ENCODE data around the gene TP73. TPM values are rescaled to one million over a fixed set of nuclear protein-coding genes. Genes with fewer than 3 reads are reported as not detected.
A peak's percentile ranks its signal among the peaks of the same experiment; 100 is the strongest.

The TP73 gene
- polyA plus RNA-seq, 3 donors: 0.70 to 1.1 (median 0.78) TPM

DNA sequence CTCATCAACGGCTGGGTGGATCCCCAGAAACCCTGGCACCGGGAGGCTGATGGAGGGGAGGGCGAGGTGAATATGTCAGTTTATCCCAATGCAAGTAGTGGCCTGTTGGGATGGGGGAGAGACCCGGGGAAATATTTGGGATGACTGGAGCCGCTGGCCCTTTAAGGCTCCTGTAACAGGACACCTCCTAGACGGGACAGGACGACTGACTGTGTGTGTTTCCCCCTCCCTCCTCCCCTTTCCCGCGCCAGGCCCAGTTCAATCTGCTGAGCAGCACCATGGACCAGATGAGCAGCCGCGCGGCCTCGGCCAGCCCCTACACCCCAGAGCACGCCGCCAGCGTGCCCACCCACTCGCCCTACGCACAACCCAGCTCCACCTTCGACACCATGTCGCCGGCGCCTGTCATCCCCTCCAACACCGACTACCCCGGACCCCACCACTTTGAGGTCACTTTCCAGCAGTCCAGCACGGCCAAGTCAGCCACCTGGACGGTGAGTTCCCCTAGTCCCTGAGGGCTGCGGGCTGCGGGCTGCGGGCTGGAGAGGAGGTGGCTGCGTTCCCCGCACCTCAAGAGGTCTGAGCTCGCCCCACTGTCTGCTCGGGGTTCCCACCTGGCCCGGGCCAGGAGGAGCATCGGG is 55.1 kb downstream of the TP73 start:
- DNase-seq: no peak

DNA sequence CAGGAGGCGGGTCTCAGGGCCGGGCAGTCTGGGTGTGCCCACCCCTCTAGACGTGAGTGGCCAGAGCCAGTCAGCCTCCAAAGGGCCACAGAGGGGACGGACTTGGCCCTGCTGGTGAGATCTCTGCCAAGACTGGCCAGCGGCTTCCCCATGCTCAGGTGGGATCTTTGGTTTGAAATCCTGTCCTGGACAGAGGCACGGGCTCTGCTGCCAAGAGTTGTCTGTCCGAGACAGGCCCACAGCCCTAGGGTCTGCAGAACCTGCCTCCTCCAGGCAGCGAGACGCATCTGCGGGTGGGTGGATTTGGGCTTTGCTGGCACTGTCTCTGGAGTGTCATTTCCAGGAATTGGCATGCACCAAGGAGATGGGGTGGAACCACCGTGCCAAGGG is 55.6 kb downstream of the TP73 start:
- DNase-seq: no peak

DNA sequence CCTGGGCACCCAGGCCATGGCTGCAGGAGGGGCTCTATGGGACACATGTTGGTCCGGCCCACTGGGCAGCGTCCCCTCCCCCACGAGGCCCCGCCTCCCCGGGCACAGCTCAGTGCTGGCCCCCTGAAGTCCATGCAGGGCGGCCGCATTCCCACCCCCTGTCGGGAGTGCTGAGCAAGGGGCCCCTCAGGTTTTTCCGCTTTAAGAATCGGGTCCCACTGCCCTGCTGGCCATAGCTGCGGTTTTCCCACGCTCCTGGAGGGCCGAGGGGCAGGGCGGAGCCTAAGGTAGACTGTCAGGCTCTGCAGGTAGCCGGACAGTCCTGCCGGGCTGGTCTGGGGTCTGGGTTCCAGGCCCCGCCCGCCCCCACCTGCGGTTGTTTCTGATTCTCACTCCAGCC is 56.5 kb downstream of the TP73 start:
- DNase-seq: no peak

DNA sequence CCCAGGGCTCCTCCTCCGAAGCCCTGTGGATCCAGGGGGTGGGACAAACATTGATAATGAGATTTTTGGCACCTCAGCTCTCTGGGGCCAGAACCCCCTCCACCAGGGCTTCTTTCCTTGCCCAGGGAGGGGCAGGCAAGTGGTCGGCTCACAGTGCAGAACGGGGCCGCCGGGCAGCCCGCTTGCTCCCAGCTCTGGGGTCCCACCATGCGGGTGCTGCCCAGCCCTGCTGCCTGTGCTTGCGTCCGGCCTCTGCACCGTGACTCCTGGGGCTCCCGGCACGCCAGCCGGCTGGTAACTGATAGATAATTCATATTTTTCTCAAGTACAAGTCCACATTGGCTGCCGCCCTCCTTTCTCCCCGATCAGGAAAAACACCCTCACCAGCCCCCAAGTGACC is 57.9 kb downstream of the TP73 start:
- DNase-seq: no peak

DNA sequence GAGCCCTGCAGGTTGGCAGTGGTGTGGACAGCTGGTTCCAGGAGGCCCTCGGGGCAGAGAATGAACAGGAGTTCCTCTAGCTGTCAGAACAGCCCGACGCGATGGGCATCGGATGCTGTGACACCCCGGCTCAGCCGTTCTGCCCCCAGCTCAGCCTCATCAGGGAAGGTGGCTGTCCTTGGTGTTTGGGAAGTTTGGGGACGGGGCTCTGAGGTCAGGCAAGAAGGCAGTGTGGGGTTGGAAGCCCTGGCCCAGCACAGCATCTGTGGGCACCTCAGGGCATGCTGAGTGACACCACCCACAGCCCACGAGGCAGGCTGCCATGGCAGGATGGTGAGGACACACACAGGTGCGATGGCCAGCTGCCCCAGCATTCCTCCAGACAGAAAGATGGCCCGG is 59.1 kb downstream of the TP73 start:
- no peak for DNase-seq

DNA sequence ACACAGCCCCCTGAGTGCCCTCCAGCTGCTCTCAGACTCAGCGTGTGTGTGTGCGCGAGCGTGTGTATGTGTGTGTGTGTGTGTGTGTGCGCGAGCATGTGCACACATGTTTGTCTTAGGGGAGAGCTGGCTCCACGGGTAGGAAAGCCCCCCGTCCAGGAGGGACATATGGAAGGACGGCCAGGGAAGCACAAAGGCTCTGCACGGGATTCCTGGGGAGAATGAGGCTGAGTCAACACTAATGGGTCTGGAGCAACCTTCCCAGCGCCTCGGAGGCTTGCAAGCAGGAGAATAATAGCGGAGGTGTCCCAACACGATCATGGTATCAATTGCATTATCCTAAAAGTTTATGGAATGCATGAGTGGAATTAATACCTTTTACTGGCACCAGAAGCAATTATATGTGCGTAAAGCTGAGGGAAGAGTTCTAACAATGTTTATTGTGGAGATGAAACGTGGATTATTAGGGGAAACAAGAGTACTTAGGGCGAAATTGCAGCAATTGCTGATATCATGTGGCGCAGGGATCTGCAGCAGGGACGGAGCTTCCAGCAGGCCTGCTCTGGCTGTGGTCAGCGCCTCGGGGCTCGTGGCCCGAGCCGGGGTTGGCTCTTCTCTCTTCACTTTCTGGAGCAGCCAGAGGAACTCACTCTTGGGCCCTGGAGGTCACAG is 59.6 kb downstream of the TP73 start:
- DNase-seq: no peak

DNA sequence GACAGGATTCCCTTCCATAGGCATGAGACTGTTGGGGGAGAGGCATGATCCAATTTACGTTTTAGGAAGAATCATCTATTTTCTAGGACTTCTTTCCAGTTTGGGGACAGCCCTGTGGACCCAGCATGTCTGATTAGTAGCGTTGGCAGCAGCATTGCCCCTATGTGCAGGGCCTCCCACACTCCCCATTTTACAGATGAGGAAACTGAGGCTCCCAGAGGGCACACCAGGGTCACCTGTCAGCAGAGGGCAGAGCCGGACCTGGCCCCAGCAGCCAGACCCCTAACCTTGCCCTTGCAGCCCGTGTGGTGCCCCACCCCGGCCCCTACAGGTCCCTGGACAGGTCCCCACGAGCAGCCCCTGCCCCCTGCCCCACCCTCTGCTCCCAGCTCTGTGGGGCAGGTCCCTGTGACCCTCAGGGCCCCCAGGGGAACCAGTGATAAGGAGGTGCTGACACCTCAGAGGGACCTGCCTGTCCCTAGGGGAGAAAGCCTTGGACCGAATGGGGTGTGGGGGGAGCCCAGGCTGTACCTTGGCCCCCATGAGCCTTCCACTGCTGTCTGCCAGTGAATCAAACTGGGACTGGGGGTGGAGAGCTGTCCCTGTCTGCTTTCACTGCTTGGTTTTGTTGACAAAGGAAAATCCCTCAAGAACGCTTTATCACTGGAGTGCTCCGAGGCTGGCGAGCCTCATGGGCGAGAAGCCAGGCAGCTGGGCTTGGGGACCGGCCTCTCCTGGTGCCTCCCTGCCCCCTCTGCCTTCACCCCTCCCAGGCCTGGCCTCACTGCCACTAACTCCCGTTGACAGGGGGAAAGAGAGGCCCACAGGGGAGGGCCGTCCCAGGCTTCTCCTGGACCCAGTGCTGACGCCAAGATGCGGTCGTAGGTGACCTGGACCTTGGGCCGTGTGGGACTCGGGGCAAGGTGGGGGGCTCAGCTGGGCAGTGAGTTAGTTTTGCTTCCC is 60.5 kb downstream of the TP73 start:
- no peak for DNase-seq

DNA sequence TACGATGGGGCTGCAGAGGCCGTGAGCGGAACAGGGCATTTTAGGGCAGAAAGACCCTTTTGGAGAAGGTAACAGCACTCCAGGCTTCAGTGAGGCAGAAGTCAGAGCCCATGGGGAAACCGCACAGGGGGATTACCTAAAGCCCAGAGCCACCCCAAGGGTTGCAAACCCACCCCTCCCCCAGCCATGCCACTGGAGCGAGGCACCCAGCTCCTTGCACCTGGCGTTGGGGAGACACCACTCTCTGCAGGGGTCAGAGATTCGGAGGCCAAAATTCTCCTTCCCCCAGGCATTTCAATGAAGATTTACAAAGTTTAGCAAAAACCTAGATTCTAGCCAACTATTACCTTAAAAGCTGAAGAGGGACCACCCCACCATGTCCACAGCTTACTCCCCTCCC is 61.5 kb downstream of the TP73 start:
- DNase-seq: no peak

DNA sequence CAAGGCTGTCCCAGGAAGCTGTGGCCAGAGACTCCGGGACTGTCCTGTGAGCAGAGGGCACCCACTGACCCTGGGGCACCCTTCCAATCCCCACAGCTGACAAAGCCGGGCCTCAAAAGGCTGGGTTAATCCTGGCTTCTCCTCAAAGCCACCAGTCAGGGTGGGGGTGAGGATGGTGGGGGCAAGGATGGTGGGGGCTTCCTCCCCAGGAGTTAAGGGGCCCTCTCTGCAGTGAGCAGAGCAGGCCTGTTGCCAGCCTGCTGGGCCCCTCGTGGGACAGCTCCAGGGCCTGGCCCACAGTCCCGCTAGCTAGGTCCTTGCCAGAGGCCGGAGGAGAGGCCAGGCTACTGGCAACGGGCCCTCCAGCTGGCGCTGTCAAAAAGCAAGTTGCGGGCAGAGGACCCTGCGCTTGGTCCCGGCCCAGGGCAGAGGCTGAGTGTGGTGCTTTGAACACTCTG is 62.0 kb downstream of the TP73 start:
- no peak for DNase-seq

DNA sequence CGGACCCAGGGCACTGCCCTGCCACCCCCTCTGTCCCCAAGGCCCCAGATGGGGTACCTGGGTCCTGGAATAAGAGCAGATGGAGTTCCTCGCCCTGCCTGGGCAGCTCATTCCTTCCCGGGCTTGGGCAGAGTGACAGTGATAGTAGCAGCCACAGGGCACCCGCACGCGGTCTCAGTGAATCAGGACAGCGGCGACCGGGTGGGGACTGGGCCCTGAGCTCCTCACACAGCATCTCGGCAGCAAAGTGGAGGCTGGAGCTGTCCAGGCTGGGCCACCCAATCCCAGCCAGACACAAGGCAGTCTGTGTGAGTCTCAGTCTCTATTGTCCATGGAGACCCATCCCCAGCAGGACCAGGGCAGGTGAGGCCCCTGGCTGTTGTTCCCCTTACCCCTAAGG is 62.5 kb downstream of the TP73 start:
- DNase-seq: no peak

DNA sequence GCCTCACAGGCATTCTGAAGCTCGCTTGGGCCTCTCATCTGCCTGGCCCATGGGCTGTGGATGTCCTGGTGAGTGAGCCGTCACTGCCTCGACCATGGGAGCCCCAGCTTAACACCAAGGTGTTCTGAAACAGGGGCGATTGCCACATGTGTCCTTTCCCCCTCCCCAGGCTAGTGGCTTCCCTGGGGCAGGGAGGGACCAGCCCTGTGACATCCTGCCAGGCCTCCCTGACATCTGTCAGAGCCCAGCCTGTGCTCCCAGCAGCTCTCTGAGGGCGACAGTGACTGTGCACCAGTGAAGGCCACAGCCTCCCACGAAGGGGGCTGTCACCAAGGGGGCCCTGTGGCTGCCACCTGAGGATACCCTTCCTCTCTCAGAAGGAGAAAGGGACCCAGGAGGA is 64.0 kb downstream of the TP73 start:
- no peak for DNase-seq

DNA sequence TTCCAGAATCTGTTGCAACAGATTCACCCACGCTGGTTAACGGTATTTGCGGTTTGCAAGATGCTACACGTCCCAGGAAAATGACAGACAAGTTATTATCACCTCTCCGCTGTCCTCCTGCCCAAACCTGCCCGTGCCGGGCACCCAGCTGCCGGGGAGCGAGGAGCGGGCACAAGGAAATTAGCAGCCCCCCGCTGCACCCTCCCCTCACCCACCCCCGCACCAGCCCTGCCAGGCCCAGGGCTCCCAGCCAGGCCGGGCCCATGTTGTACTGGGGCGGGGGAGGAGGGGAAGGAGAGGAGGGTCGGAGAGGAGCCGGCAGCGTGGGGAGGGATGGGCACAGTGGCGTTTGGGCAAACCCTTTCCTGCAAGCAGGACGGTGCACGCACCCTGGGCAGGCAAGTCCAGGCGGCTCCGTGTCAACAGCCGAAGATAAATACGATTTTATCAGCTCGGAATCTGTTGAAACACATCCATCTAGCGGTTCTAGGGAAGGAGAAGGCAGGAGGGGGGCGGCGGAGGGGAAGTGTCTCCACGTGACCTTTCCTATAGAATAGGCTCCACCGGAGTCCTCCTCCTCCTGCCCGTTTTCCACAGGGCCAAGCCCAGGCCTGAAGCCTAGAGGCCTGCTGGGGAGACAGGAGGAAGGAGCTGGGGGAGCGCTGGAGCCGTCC is 64.9 kb downstream of the TP73 start:
- no peak for DNase-seq

DNA sequence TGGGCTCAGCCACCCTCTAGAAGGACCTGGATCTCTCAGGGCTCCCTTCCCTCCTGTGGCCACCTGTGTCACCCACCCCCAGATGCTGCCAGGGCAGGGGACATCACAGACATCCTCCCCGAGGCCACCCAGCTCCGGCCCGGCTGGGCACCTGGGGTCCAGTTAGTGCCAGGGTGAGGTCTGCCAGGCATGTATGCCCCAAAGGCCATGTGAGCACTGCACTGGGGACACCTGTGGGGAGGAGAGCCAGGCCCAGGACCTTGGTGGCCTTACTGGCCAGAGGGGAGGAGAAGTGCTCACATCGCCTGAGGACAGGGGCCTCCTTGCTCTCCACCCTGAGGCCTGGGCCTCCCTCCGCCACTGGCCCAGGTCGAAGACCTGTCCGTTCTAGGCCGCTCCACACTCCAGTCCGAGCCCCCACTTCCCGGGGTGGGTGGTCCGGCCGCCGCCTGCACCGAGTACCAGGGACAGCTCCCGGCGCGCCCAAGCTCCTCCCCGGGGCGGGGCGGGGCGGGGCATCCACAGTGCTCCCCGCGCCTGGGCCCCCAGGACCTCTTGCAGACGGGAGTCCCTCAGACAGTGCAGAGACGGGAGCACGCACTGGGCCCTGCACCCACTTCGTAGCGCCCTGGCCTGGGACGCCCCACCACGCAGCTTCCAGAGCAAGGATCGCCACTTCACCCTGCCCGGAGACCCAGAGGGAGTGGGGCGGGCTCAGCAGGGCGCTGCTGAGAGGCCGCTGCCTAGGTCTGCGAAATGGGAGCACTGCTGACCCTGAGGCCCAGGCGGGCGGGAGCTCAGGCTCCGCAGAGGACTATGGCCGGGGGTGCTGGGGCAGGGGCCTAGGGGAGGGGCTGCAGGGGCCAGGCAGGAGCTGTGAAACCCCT is 65.6 kb downstream of the TP73 start:
- peak; percentile 47 for DNase-seq

DNA sequence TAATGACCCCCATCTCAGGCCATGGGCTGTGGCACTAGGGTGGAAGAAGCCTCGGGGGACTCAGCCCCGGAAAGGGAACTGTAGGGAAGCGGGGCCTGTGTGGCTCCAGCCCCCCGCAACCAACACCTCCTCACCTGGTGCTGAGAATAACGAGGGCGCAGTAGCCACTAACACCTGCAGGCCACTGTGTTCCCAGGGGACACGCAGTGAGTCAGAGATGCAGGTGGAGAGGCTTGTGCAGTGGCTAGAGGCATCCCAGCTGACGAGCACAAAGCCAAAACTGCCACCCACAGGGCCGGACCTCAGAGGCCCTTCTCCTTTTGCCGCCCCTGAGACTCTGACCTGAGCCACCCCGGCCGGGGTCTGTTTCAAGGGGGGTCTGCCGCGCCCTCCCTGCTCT is 66.4 kb downstream of the TP73 start:
- DNase-seq: no peak

DNA sequence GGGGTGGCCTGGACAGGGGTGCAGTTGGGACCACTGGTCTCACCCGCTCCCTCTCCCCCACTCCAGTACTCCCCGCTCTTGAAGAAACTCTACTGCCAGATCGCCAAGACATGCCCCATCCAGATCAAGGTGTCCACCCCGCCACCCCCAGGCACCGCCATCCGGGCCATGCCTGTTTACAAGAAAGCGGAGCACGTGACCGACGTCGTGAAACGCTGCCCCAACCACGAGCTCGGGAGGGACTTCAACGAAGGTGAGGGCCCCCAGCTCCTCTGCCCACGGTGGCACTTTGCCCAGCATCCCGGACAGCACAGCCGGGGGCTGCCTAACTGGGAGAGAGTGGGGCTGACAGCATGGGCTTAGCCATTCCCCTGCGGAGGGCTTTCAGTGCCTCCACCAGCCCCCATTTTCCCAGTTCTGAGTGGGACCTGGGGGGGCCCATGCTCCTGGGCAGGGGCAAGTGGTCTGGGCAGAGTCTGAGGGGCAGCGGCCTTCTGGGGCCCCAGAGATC is 69.7 kb downstream of the TP73 start:
- DNase-seq: no peak

DNA sequence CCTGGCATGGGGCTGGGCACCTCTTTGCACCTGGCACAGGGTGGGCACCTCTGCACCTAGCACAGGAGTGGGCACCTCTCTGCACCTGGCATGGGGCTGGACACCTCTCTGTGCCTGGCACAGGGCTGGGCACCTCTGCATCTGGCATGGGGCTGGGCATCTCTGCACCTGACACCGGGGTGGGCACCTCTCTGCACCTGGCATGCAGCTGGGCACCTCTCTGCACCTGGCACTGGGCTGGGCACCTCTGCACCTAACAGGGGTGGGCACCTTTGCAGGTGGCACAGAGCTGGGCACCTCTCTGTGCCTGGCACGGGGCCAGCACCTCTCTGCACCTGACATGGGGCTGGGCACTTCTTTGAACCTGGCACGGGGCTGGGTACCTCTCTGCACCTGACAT is 70.5 kb downstream of the TP73 start:
- DNase-seq: no peak

DNA sequence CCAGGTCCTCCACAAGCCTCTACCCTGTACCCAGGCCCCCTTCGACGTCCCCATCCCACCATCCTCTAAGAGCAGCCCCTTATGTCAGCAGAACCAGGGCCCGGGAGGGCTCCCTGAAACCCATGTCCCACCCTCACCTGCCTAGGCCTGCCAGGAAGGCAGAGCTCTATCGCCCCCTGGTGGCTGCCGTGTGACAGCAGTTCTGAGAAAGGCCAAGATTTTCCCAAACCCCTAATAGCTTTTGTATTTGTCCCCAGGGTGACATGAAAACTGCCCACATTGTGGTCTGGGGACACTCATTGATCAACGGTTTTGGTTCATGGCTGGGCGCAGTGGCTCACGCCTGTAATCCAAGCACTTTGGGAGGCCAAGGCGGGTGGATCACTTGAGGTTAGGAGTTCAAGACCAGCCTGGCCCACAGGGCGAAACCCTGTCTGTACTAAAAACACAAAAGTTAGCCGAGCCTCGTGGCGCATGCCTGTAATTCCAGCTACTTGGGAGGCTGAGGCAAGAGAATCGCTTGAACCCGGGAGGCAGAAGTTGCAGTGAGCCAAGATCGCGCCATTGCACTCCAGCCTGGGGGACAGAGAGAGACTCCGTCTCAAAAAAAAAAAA is 72.2 kb downstream of the TP73 start:
- peak; percentile 52 for DNase-seq

DNA sequence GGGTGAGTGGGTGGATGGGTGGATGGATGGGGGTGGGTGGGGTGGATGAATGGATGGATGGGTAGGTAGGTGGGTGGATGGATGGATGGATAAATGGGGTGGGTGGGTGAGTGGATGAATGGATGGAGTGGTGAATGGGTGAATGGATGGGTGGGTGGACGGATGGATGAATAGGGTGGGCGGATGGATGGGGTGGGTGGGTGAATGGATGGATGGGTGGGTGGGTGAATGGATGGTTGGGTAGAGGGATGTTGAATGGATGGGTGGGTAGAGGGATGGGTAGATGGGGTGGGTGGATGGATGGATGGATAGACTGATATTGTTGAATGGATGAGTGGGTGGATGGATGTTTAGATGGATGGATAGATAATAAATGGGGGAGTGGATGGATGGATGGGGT is 73.0 kb downstream of the TP73 start:
- DNase-seq: no peak

DNA sequence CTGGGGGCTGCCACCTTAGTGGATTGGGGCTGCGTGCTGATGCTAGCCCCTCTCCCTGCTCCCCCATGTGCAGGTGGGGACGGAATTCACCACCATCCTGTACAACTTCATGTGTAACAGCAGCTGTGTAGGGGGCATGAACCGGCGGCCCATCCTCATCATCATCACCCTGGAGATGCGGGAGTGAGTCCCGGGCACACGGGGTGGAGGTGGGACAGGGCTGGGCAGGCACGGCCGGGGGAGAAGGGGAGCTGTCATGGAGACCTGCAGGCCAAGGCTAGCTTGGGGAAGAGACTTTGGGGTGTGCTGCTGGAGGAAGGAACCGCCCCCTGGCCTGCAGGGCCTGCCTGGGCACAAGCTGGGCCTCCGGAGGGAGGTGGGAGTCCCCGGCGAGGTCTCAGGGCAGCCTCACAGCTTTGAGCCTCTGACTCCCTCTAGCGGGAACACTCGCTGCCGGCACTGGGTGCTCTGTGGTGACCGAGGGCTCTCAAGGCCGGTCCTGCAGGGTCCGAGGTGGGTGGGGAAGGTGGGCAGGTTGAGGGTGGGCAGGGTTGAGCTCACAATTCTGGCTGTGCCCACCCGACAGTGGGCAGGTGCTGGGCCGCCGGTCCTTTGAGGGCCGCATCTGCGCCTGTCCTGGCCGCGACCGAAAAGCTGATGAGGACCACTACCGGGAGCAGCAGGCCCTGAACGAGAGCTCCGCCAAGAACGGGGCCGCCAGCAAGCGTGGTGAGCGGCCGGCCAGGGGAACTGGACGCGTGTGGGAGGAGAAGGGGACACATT is 74.9 kb downstream of the TP73 start:
- no peak for DNase-seq

All from renal pelvis (tissue), 4 donors.